GM12891 (cell line): Measurements from ENCODE around the gene DNAJC9.

ENCODE experiments used
- DNase-seq: peaks from one replicate; pipeline ENCODE4 v3.0.0; 2011; ENCODE audit warnings: low spot score; ENCODE audit not compliant: insufficient read length
- FAIRE-seq: peaks from 2 replicates; lab custom pipeline; 2011; peaks lifted over from hg19 to GRCh38; lab: Jason Lieb, UNC
- PAX5 ChIP-seq: IDR thresholded peaks from 2 replicates; pipeline ENCODE4 v1.6.1; 2011; ENCODE audit warnings: low read length, moderate library complexity, mild to moderate bottlenecking; ENCODE audit not compliant: insufficient read depth, severe bottlenecking
- POLR2A ChIP-seq: IDR thresholded peaks from 2 replicates; pipeline ENCODE4 v1.6.1; 2011; ENCODE audit warnings: low read depth, low read length, control low read depth
- POLR2AphosphoS5 ChIP-seq: IDR thresholded peaks from 2 replicates; pipeline ENCODE4 v1.6.1; 2011; ENCODE audit warnings: low read depth, low read length, control low read depth
- POU2F2 ChIP-seq: IDR thresholded peaks from 2 replicates; pipeline ENCODE4 v1.6.1; 2011; ENCODE audit warnings: low read depth, mild to moderate bottlenecking, control low read depth, low read length, moderate library complexity
- SPI1 ChIP-seq: IDR thresholded peaks from 2 replicates; pipeline ENCODE4 v1.6.1; 2011; ENCODE audit warnings: low read depth, low read length, control low read depth
- TAF1 ChIP-seq: IDR thresholded peaks from 2 replicates; pipeline ENCODE4 v1.6.1; 2011; ENCODE audit warnings: low read depth, low read length, control low read depth

Gene DNAJC9

GRCh38 chr10:73205081-73205480 is 42.0 kb downstream of the DNAJC9 start:
- DNase-seq (no peak), FAIRE-seq (no peak)
- TF ChIP-seq SPI1 (no peak), POLR2A (no peak), TAF1 (no peak), PAX5 (no peak), POLR2AphosphoS5 (no peak), POU2F2 (no peak)
